Regular cardiac myocyte (primary cell): ENCODE results near the gene HLA-G. TPM values are rescaled to one million over a fixed set of nuclear protein-coding genes. Genes with fewer than 3 reads are reported as not detected.

Experiments
- total RNA-seq: library from RNA; depleted of rRNA; stranded (reverse); fragments of >200 nt; gene quantifications from 2 replicates; pipeline ENCODE4 v1.2.3, GENCODE V29; 2014

Gene HLA-G
- total RNA-seq = 1.1 TPM in 1 of 2 replicates, not detected in the other

GRCh38 chr6:29827579-29828470 lies at the start of gene HLA-G:
Gene HLA-G (plus strand): TSS chr6:29827825. CDS start chr6:29827845, 20 bp downstream.

Other genes with a start within 250 kb of the HLA-G start
- not detected in 2 replicates for gene OR2H2, start 242.7 kb upstream of the HLA-G start, total RNA-seq
- 8.2 and 16.3 TPM in 2 replicates for gene GABBR1, start 194.6 kb upstream of the HLA-G start, total RNA-seq
- gene MOG, start 170.7 kb upstream of the HLA-G start, total RNA-seq = not detected in 2 replicates
- gene ZFP57, start 146.7 kb upstream of the HLA-G start, total RNA-seq = not detected in 2 replicates
- gene HLA-F, start 104.4 kb upstream of the HLA-G start, total RNA-seq = 3.8 and 16.3 TPM in 2 replicates
- gene HLA-A, start 114.7 kb downstream of the HLA-G start, total RNA-seq = 160 and 680 TPM in 2 replicates
- gene POLR1H, start 233.4 kb downstream of the HLA-G start, total RNA-seq = 25.9 and 39.7 TPM in 2 replicates
- gene PPP1R11, start 239.4 kb downstream of the HLA-G start, total RNA-seq = 13.5 and 16.9 TPM in 2 replicates
- 0.28 TPM in 1 of 2 replicates, not detected in the other for gene RNF39, start 247.9 kb downstream of the HLA-G start, total RNA-seq